ENCODE data around the gene CDC14B.

GRCh38 chr9:96496368-96497116 is 123.1 kb downstream of the CDC14B start:
- TF ChIP-seq CTCF (conservative IDR thresholded peaks at IDR 0.05; ENCODE audit: low read depth, low read length) (no peak), POLR2A (IDR thresholded peaks at IDR 0.05; ENCODE audit: low read depth, low read length) (no peak), USF2 (IDR thresholded peaks at IDR 0.05; ENCODE audit: low read depth, low read length) (no peak)

All from IMR-90 (cell line).